SH-SY5Y (cell line): ENCODE results near the gene GALM.

ENCODE experiments used
- GATA2 ChIP-seq: IDR thresholded peaks from 2 replicates; pipeline ENCODE4 v1.6.1; 2011; ENCODE audit warnings: mild to moderate bottlenecking, low read depth, low read length
- GATA3 ChIP-seq: IDR thresholded peaks from 2 replicates; pipeline ENCODE4 v1.6.1; 2011; ENCODE audit warnings: low read depth, mild to moderate bottlenecking, low read length, moderate library complexity

- no peak for TF ChIP-seq GATA3
- no peak for TF ChIP-seq GATA2
Measured at GRCh38 chr2:38622210-38622609, 43.7 kb upstream of the GALM start.
